GM18867 (cell line): ENCODE results near the gene DAPK1.

Source experiments
- ATAC-seq: cut with Tn5 transposase; IDR thresholded peaks from one replicate; pipeline ENCODE4 v1.9.1; 2021; ENCODE audit warnings: mild to moderate bottlenecking, moderate library complexity; ENCODE audit not compliant: unreplicated experiment

Gene DAPK1

GRCh38 chr9:87662808-87663528, 165.3 kb downstream of the DAPK1 start:
- no peak for ATAC-seq

- ATAC-seq, result peak; percentile 54
Observed at GRCh38 chr9:87663556-87663955, 165.9 kb downstream of the DAPK1 start.

GRCh38 chr9:87664153-87665060, 166.7 kb downstream of the DAPK1 start:
- no peak for ATAC-seq

- no peak for ATAC-seq
Observed at GRCh38 chr9:87665505-87665904, 167.8 kb downstream of the DAPK1 start.

- ATAC-seq, result no peak
Observed at GRCh38 chr9:87667164-87667738, 169.6 kb downstream of the DAPK1 start.

GRCh38 chr9:87668222-87668621, 170.6 kb downstream of the DAPK1 start:
- no peak for ATAC-seq

- ATAC-seq, result no peak
Observed at GRCh38 chr9:87668722-87669121, 171.1 kb downstream of the DAPK1 start.

- ATAC-seq, result no peak
Observed at GRCh38 chr9:87670572-87671264, 173.1 kb downstream of the DAPK1 start.

- ATAC-seq, result no peak
Observed at GRCh38 chr9:87671478-87671877, 173.8 kb downstream of the DAPK1 start.

GRCh38 chr9:87671925-87672324, 174.3 kb downstream of the DAPK1 start:
- ATAC-seq, result no peak

GRCh38 chr9:87672586-87672985, 174.9 kb downstream of the DAPK1 start:
- no peak for ATAC-seq

- no peak for ATAC-seq
Observed at GRCh38 chr9:87673446-87674120, 175.9 kb downstream of the DAPK1 start.

GRCh38 chr9:87674565-87675299, 177.1 kb downstream of the DAPK1 start:
- ATAC-seq, result no peak

GRCh38 chr9:87675906-87676515, 178.3 kb downstream of the DAPK1 start:
- no peak for ATAC-seq

GRCh38 chr9:87676976-87677775, 179.5 kb downstream of the DAPK1 start:
- ATAC-seq, result no peak

GRCh38 chr9:87677776-87678587, 180.3 kb downstream of the DAPK1 start:
- ATAC-seq, result no peak

- ATAC-seq, result no peak
Observed at GRCh38 chr9:87678650-87679355, 181.1 kb downstream of the DAPK1 start.
